OCI-LY7 (cell line): ENCODE measurements around the gene NTMT1. TPM values are rescaled to one million over a fixed set of nuclear protein-coding genes. Genes with fewer than 3 reads are reported as not detected.

Experiments used
- BruUV-seq: library from RNA; stranded (reverse); fragments of 400-500 nt; replicated peaks from 2 replicates; lab custom pipeline; 2021; lab: Mats Ljungman, UMichigan
- CTCF ChIA-PET: fragments of 300-600 bp; sonication (Branson Sonifier 250); formaldehyde crosslinking; loops from one replicate; lab custom pipeline; 2022; ENCODE audit warnings: antibody characterized with exemption; ENCODE audit not compliant: unreplicated experiment; lab: Charles Lee
- POLR2A ChIA-PET: fragments of 300-600 bp; sonication (Branson Sonifier 250); formaldehyde crosslinking; loops from one replicate; lab custom pipeline; 2022; ENCODE audit warnings: antibody characterized with exemption; lab: Charles Lee
- DNase-seq: peaks from one replicate; pipeline ENCODE4 v3.0.0-alpha.2; 2015; ENCODE audit warnings: low spot score
- H2AFZ ChIP-seq: fragments of 200-600 bp; sonication (generic), shearing (Covaris generic); 2 replicates; pipeline ENCODE4 v1.6.1; 2014; ENCODE audit warnings: mild to moderate bottlenecking, antibody characterized with exemption, low read length, moderate library complexity
- H3K27ac ChIP-seq: fragments of 200-600 bp; sonication (generic); 2 replicates; pipeline ENCODE4 v1.5.1; 2014; ENCODE audit warnings: mixed run types, low read depth, mild to moderate bottlenecking, moderate library complexity, low read length, inconsistent platforms; ENCODE audit not compliant: poor library complexity, severe bottlenecking
- H3K36me3 ChIP-seq: fragments of 200-600 bp; sonication (generic); 2 replicates; pipeline ENCODE4 v1.6.1; 2014; ENCODE audit warnings: mild to moderate bottlenecking, antibody characterized with exemption, low read length, moderate library complexity, mixed read lengths; ENCODE audit not compliant: insufficient read depth
- H3K4me1 ChIP-seq: fragments of 200-600 bp; sonication (generic); 2 replicates; pipeline ENCODE4 v1.5.1; 2014; ENCODE audit warnings: mild to moderate bottlenecking, low read length; ENCODE audit not compliant: insufficient read depth, poor library complexity, severe bottlenecking
- H3K4me2 ChIP-seq: fragments of 200-600 bp; sonication (generic); 2 replicates; pipeline ENCODE4 v1.6.1; 2014; ENCODE audit warnings: mild to moderate bottlenecking, low read length
- H3K4me3 ChIP-seq: fragments of 200-600 bp; sonication (generic); 2 replicates; pipeline ENCODE4 v1.5.1; 2014; ENCODE audit warnings: mild to moderate bottlenecking, low read depth, low read length; ENCODE audit not compliant: poor library complexity, severe bottlenecking
- H3K79me2 ChIP-seq: fragments of 200-600 bp; sonication (generic); 2 replicates; pipeline ENCODE4 v1.6.1; 2016; ENCODE audit warnings: low read depth, mild to moderate bottlenecking, low read length, moderate library complexity, mixed read lengths; ENCODE audit not compliant: insufficient read depth
- H3K9me2 ChIP-seq: fragments of 200-600 bp; sonication (generic); 2 replicates; pipeline ENCODE4 v1.6.1; 2016; ENCODE audit warnings: mild to moderate bottlenecking, low read length, mixed read lengths; ENCODE audit not compliant: insufficient read depth
- H3K9me3 ChIP-seq: fragments of 200-600 bp; sonication (generic); 2 replicates; pipeline ENCODE4 v1.6.1; 2014; ENCODE audit warnings: mild to moderate bottlenecking, mixed run types, low read length, mixed read lengths
- H4K20me1 ChIP-seq: fragments of 200-600 bp; sonication (generic); 2 replicates; pipeline ENCODE4 v1.6.1; 2014; ENCODE audit warnings: mild to moderate bottlenecking, antibody characterized with exemption, low read length, moderate library complexity, mixed read lengths; ENCODE audit not compliant: insufficient read depth
- CTCF ChIP-seq: fragments of 200-600 bp; sonication (generic); conservative IDR thresholded peaks from 2 replicates; pipeline ENCODE4 v1.5.1; 2014; ENCODE audit warnings: mild to moderate bottlenecking, antibody characterized with exemption, low read length, moderate library complexity, mixed read lengths
- EZH2phosphoT487 ChIP-seq: fragments of 200-600 bp; sonication (generic); IDR thresholded peaks from 2 replicates; pipeline ENCODE4 v1.6.1; 2018; ENCODE audit warnings: low read depth, borderline replicate concordance, mild to moderate bottlenecking, mixed run types, antibody characterized with exemption, low read length, moderate library complexity, mixed read lengths
- intact Hi-C: fragments of 100-400 bp; cut with micrococcal nuclease; formaldehyde crosslinking; loops from one replicate; pipeline ENCODE4 v1.10.0; 2022; ENCODE audit not compliant: unreplicated experiment
- total RNA-seq, 2 experiments: library from RNA; depleted of rRNA in 1 of 2; stranded (reverse); fragments of >200 nt in 1 of 2; shearing (Covaris generic) in 1 of 2; gene quantifications; 2 replicates each; pipeline ENCODE4 v1.2.3, GENCODE V29; 2014 to 2022

NTMT1 gene
- total RNA-seq, 2 experiments from 2014 or later: 46.6 to 59.8 TPM

GRCh38 chr9:129610473-129611306, 15.3 kb upstream of the NTMT1 start:
- Histone ChIP-seq H3K36me3 (no peaks in the 10 kb centered on the region), H2AFZ (peak overlapping the region; percentile 88), H3K27ac (no peak overlapping the region), H4K20me1 (no peaks in the 10 kb centered on the region), H3K9me2 (no peaks in the 10 kb centered on the region), H3K79me2 (no peaks in the 10 kb centered on the region), H3K4me3 (peak overlapping the region; percentile 75), H3K4me2 (peak overlapping the region; percentile 96), H3K9me3 (no peaks in the 10 kb centered on the region), H3K4me1 (peaks cover 25% of the 10 kb centered on the region)
- BruUV-seq: no TSS peak
- CTCF ChIA-PET: interaction anchor here (1.0 kb wide), 1 partner anchor 389 kb away, joined by 3 read pairs; no protein-coding TSS in a partner anchor
- TF ChIP-seq CTCF (peak; percentile 85), EZH2phosphoT487 (no peak)
- peak; percentile 80 for DNase-seq
- POLR2A ChIA-PET: no interaction called here
- intact Hi-C loops: loop anchor here (1.0 to 2.0 kb wide), 3 partner anchors 434 to 480 kb away; no protein-coding TSS in a partner anchor

GRCh38 chr9:129611307-129611800, 14.6 kb upstream of the NTMT1 start:
- H3K4me3 ChIP-seq: peak overlapping the region; percentile 75
- BruUV-seq: no TSS peak

More at GRCh38 chr9:129611307-129611800, 14.6 kb upstream of the NTMT1 start:
- Histone ChIP-seq H3K4me2 (peak overlapping the region; percentile 96), H3K9me2 (no peaks in the 10 kb centered on the region), H4K20me1 (no peaks in the 10 kb centered on the region), H2AFZ (peak overlapping the region; percentile 88; the same call in 1 of the 2 replicates), H3K4me1 (peaks cover 25% of the 10 kb centered on the region), H3K9me3 (no peaks in the 10 kb centered on the region), H3K79me2 (no peaks in the 10 kb centered on the region), H3K27ac (no peak overlapping the region), H3K36me3 (no peaks in the 10 kb centered on the region)
- ChIA-PET POLR2A (no interaction called here), CTCF (interaction anchor here (0.6 to 1.0 kb wide), 2 partner anchors 390 to 1641 kb away, joined by 3 read pairs; no protein-coding TSS in a partner anchor)
- intact Hi-C loops: loop anchor here (1.0 to 2.0 kb wide), 2 partner anchors 472 to 481 kb away; no protein-coding TSS in a partner anchor
- no peak for TF ChIP-seq CTCF
- no peak for TF ChIP-seq EZH2phosphoT487
- peak; percentile 23 for DNase-seq
